Measurements from ENCODE around the gene PALD1.

GRCh38 chr10:70437721-70438120, 40.8 kb upstream of the PALD1 start:
- TF ChIP-seq, protein P1, sequence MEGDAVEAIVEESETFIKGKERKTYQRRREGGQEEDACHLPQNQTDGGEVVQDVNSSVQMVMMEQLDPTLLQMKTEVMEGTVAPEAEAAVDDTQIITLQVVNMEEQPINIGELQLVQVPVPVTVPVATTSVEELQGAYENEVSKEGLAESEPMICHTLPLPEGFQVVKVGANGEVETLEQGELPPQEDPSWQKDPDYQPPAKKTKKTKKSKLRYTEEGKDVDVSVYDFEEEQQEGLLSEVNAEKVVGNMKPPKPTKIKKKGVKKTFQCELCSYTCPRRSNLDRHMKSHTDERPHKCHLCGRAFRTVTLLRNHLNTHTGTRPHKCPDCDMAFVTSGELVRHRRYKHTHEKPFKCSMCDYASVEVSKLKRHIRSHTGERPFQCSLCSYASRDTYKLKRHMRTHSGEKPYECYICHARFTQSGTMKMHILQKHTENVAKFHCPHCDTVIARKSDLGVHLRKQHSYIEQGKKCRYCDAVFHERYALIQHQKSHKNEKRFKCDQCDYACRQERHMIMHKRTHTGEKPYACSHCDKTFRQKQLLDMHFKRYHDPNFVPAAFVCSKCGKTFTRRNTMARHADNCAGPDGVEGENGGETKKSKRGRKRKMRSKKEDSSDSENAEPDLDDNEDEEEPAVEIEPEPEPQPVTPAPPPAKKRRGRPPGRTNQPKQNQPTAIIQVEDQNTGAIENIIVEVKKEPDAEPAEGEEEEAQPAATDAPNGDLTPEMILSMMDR (IDR thresholded peaks at IDR 0.05), result no peak
- no peak for TF ChIP-seq POLR2A (IDR thresholded peaks at IDR 0.05)

All from lower leg skin (tissue), 3 donors.